NOMO-1 treated with DMSO at 0.1 percent for 48 hours (cell line): ENCODE results near the gene ETV6.

Experiments used
- DNase-seq: peaks from one replicate; lab custom pipeline; 2025; ENCODE audit not compliant: unreplicated experiment; lab: John Stamatoyannopoulos, UW

The ETV6 gene

GRCh38 chr12:11732715-11733114, 83.2 kb downstream of the ETV6 start:
- DNase-seq: no peak

GRCh38 chr12:11734580-11735180, 85.2 kb downstream of the ETV6 start:
- DNase-seq: no peak

GRCh38 chr12:11738450-11738849, 89.0 kb downstream of the ETV6 start:
- DNase-seq: no peak

- DNase-seq: no peak
Observed at GRCh38 chr12:11739980-11740577, 90.6 kb downstream of the ETV6 start.

- DNase-seq: no peak
Observed at GRCh38 chr12:11741434-11742092, 92.1 kb downstream of the ETV6 start.

- DNase-seq: no peak
Observed at GRCh38 chr12:11743423-11744409, 94.2 kb downstream of the ETV6 start.

- DNase-seq: no peak
Observed at GRCh38 chr12:11744410-11744801, 94.9 kb downstream of the ETV6 start.

- DNase-seq: no peak
Observed at GRCh38 chr12:11745113-11745512, 95.6 kb downstream of the ETV6 start.

- peak; percentile 91 for DNase-seq
Observed at GRCh38 chr12:11746024-11746771, 96.7 kb downstream of the ETV6 start.

GRCh38 chr12:11746940-11747716, 97.7 kb downstream of the ETV6 start:
- no peak for DNase-seq

- DNase-seq: no peak
Observed at GRCh38 chr12:11747969-11748368, 98.5 kb downstream of the ETV6 start.

GRCh38 chr12:11748903-11749302, 99.4 kb downstream of the ETV6 start:
- DNase-seq: no peak

GRCh38 chr12:11749943-11750690, 100.6 kb downstream of the ETV6 start:
- peak; percentile 96 for DNase-seq

GRCh38 chr12:11752403-11753149, 103.1 kb downstream of the ETV6 start:
- DNase-seq: peak; percentile 53

- DNase-seq: no peak
Observed at GRCh38 chr12:11753150-11753499, 103.7 kb downstream of the ETV6 start.

- DNase-seq: no peak
Observed at GRCh38 chr12:11753826-11754225, 104.4 kb downstream of the ETV6 start.

GRCh38 chr12:11754256-11754655, 104.8 kb downstream of the ETV6 start:
- no peak for DNase-seq

- DNase-seq: no peak
Observed at GRCh38 chr12:11755302-11755930, 105.9 kb downstream of the ETV6 start.
